ENCODE results near the gene GABRA1.

- TF ChIP-seq POU2F2 (IDR thresholded peaks at IDR 0.05; ENCODE audit: low read depth, low read length) (no peak), POLR2A (IDR thresholded peaks at IDR 0.05; ENCODE audit: low read depth, low read length) (no peak)
Observed at GRCh38 chr5:161944974-161945373, 97.1 kb downstream of the GABRA1 start.

Measured in GM12891 (cell line).